Measurements from ENCODE around the gene SSUH2. TPM values are rescaled to one million over a fixed set of nuclear protein-coding genes. Genes with fewer than 3 reads are reported as not detected.

The SSUH2 gene
- total RNA-seq, 1 experiment from 2014 or later, result 0.11 TPM

DNA sequence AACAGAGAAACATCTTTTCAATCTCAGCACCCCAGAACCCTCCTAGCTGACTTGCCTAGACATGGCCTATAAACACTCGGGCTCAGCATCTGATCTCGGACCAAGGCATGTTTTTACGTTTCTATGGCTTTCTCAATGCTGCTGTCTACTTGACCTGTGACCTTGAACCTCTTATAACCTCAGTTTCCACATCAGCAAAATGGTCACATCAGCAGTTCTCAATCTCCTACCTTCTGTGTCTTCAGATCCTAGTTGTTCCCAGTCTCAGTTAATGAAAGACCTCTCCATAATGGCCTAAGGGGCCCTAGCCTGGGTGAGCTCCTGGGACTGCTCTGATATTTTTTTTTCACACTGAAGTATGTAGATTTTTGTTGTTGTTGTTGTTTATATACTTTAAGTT lies 39.6 kb downstream of the SSUH2 start:
- Histone ChIP-seq H3K27ac (no peak overlapping the region), H3K4me3 (no peak overlapping the region)

GRCh38 chr3:8604006-8604405 lies 40.6 kb downstream of the SSUH2 start:
- H3K4me1 ChIP-seq (replicated peaks), result no peaks in the 10 kb centered on the region
- H3K27me3 ChIP-seq (replicated peaks), result no peaks in the 10 kb centered on the region
- H3K27ac ChIP-seq, result no peak overlapping the region
- DNase-seq (ENCODE audit: low read depth in 1 of 2, low spot score in 2 of 2), result no peak
- no peaks in the 10 kb centered on the region for H3K9me3 ChIP-seq (replicated peaks)
- H3K36me3 ChIP-seq, result no peaks in the 10 kb centered on the region
- H3K4me3 ChIP-seq, result no peak overlapping the region

More for the DNA sequence above, 39.6 kb downstream of the SSUH2 start:
- Histone ChIP-seq H3K9me3 (replicated peaks) (no peaks in the 10 kb centered on the region), H3K27me3 (replicated peaks) (no peaks in the 10 kb centered on the region), H3K4me1 (replicated peaks) (no peaks in the 10 kb centered on the region), H3K36me3 (no peaks in the 10 kb centered on the region)
- no peak for DNase-seq (ENCODE audit: low read depth in 1 of 2, low spot score in 2 of 2)

DNA sequence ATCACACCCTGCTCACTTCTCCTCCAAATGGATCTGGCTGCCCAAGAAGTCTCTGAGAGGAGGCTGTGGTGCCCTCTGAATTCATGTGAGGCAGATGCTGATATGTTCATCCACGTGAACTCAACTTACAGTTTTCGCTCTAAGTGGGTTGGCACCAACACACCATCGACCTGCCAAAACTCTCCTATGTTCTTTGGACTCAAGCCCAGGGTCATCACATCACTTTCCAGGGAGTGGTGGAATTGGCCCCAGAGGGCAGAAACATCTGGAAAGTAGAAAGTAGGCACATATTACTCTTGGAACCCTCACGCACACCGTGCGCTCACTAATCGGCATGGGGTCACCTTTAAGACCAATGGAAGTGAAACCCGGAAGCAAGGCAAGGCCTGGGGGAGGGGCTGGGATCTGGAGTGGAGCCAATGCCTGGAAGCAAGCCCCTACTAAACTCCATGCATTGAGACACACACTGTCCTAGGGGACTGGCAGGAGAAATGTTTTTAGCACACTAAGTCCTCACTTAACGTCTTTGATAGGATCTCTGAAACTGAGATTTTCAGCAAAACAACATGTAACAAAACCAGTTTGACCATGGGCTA lies 41.4 kb downstream of the SSUH2 start:
- Histone ChIP-seq H3K4me1 (replicated peaks) (no peaks in the 10 kb centered on the region), H3K9me3 (replicated peaks) (no peaks in the 10 kb centered on the region), H3K4me3 (no peak overlapping the region), H3K27ac (no peak overlapping the region), H3K36me3 (no peaks in the 10 kb centered on the region), H3K27me3 (replicated peaks) (no peaks in the 10 kb centered on the region)
- DNase-seq (ENCODE audit: low read depth in 1 of 2, low spot score in 2 of 2), result no peak

- DNase-seq (ENCODE audit: low read depth in 1 of 2, low spot score in 2 of 2), result no peak
- no peaks in the 10 kb centered on the region for H3K9me3 ChIP-seq (replicated peaks)
- H3K36me3 ChIP-seq, result no peaks in the 10 kb centered on the region
- H3K27me3 ChIP-seq (replicated peaks), result no peaks in the 10 kb centered on the region
- no peak overlapping the region for H3K4me3 ChIP-seq
- no peak overlapping the region for H3K27ac ChIP-seq
- no peaks in the 10 kb centered on the region for H3K4me1 ChIP-seq (replicated peaks)
Measured at GRCh38 chr3:8600457-8600856, 44.1 kb downstream of the SSUH2 start.

DNA sequence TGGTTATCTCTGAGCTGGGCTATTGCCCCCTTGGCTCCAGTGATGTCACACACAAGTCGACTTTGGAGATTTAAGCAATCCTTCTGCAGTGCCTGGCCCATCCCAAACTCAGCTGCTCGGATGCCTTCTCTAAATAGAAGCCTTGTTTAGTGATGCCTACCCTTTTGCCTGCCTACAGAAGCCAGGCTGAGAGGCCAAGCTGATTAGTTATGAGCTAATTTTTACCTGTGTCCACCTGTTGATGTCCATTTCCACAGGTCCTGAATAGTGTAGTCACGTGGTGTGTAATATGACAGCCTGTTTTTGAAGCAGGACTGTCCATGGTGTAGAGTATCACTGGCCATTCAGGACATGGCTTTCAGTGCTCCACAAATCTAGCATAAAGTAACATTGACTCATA lies 45.5 kb downstream of the SSUH2 start:
- H3K27ac ChIP-seq, result no peak overlapping the region
- no peaks in the 10 kb centered on the region for H3K36me3 ChIP-seq
- no peaks in the 10 kb centered on the region for H3K4me1 ChIP-seq (replicated peaks)
- H3K9me3 ChIP-seq (replicated peaks), result no peaks in the 10 kb centered on the region
- no peak for DNase-seq (ENCODE audit: low read depth in 1 of 2, low spot score in 2 of 2)
- H3K4me3 ChIP-seq, result no peak overlapping the region
- no peaks in the 10 kb centered on the region for H3K27me3 ChIP-seq (replicated peaks)

DNA sequence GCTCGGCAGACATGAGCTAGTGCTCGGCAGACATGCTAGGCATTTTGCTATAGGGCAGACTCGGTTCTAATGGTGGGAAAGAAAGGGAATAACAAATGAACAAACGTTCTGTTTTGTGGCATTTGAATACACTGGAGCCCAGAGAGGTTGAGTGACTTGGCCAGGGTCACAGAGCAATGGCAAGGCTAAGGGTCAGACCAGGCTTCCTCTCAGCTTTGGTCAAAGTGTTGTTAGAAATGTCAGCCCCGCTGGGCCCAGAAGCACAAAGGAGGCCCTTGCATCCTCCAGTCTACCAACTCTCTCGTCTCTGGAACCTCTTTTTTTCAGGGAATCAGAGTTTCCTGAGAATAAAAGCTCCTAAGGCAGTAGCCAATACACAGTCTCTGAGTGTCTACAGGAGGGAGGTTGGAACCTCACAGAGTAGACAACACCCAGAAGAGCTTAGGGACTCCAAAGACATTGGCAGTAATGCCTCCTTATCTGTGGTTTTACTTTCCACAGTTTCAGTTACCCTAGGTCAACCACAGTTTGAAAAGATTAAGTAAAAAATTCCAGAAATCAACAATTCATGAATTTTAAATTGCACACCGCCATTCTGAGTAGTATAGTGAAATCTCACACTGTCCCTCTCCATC lies 47.3 kb downstream of the SSUH2 start:
- H3K27me3 ChIP-seq (replicated peaks), result no peaks in the 10 kb centered on the region
- no peak overlapping the region for H3K27ac ChIP-seq
- no peaks in the 10 kb centered on the region for H3K9me3 ChIP-seq (replicated peaks)
- no peak overlapping the region for H3K4me3 ChIP-seq
- no peaks in the 10 kb centered on the region for H3K4me1 ChIP-seq (replicated peaks)
- no peak for DNase-seq (ENCODE audit: low read depth in 1 of 2, low spot score in 2 of 2)
- no peaks in the 10 kb centered on the region for H3K36me3 ChIP-seq

GRCh38 chr3:8596321-8597218 lies 48.0 kb downstream of the SSUH2 start:
- no peaks in the 10 kb centered on the region for H3K27me3 ChIP-seq (replicated peaks)

DNA sequence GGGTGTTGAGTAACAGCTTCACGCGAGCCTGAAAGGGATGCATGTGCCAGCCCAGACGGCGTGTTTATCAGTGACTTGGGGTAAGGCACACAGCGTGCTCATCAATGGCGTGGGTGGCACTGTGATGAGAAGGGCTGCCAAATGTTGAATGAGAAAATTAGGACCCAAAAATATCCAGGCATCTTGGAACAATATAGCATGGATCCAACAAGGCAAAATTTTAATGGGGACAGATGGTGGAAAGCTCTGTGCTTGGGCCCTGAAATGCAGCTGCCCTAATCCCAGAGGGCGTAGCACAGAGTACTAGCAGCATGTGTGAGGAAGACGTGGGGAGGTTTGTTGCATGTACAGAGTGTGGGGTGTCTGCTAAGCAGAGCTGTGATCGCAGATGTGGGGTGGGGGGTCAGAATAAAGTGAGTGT lies 48.9 kb downstream of the SSUH2 start:
- Histone ChIP-seq H3K27me3 (replicated peaks) (no peaks in the 10 kb centered on the region), H3K27ac (no peak overlapping the region), H3K9me3 (replicated peaks) (no peaks in the 10 kb centered on the region), H3K36me3 (no peaks in the 10 kb centered on the region), H3K4me3 (no peak overlapping the region), H3K4me1 (replicated peaks) (no peaks in the 10 kb centered on the region)
- DNase-seq (ENCODE audit: low read depth in 1 of 2, low spot score in 2 of 2), result no peak

More at GRCh38 chr3:8596321-8597218, 48.0 kb downstream of the SSUH2 start:
- Histone ChIP-seq H3K36me3 (no peaks in the 10 kb centered on the region), H3K4me1 (replicated peaks) (no peaks in the 10 kb centered on the region), H3K9me3 (replicated peaks) (no peaks in the 10 kb centered on the region), H3K27ac (no peak overlapping the region), H3K4me3 (no peak overlapping the region)
- no peak for DNase-seq (ENCODE audit: low read depth in 1 of 2, low spot score in 2 of 2)

- H3K27ac ChIP-seq, result no peak overlapping the region
- no peaks in the 10 kb centered on the region for H3K9me3 ChIP-seq (replicated peaks)
- no peaks in the 10 kb centered on the region for H3K27me3 ChIP-seq (replicated peaks)
- DNase-seq (ENCODE audit: low read depth in 1 of 2, low spot score in 2 of 2), result no peak
- H3K4me3 ChIP-seq, result no peak overlapping the region
- H3K36me3 ChIP-seq, result no peaks in the 10 kb centered on the region
- peaks cover 1% of the 10 kb centered on the region; the same call in 1 of the 2 replicates for H3K4me1 ChIP-seq (replicated peaks)
Measured at GRCh38 chr3:8595252-8595651, 49.3 kb downstream of the SSUH2 start.

DNA sequence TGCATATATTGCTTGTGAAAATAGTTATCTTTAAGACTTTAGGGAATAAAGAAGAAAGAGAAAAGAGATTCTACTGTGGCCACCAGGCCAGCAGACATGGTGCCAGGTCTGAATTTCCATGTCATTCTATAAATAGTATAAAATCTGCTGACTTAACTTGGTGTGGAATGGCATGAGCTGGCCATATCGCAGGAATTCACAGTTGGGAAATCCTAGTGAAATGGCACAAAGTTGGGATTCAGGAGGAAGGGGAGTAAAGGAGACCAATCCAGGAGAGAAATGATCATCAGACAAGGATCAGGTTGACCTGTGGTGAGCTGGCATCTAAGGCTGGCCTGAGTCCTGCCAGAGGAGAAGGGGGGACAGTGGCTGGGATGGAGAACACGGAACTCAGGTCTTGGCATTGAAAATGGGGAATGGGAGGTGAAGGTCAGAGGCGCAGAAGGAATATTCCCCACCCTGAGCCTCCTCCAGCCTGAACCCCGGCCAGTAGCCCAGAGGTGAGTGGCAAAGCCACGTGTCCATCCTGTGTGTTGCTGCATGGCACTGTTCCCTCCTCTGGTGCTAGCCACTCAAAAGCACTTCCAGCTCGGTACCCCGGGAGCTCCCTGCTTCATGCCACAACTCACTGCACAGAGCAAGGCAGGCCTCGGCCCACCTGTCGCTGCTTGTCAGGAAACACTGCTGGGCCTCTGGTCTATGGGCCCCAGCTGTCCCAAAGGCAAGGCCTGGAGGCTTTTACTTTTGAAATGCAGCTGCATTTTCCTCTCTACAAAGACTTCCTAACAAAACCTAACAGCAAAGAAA lies 51.4 kb downstream of the SSUH2 start:
- no peak overlapping the region for H3K27ac ChIP-seq
- H3K27me3 ChIP-seq (replicated peaks), result no peaks in the 10 kb centered on the region
- H3K4me1 ChIP-seq (replicated peaks), result peaks cover 10% of the 10 kb centered on the region; the same call in 1 of the 2 replicates
- H3K36me3 ChIP-seq, result no peaks in the 10 kb centered on the region
- H3K4me3 ChIP-seq, result no peak overlapping the region
- H3K9me3 ChIP-seq (replicated peaks), result no peaks in the 10 kb centered on the region
- DNase-seq (ENCODE audit: low read depth in 1 of 2, low spot score in 2 of 2), result no peak

- DNase-seq (ENCODE audit: low read depth in 1 of 2, low spot score in 2 of 2), result peak in 1 of 2 experiments; percentile 20
- Histone ChIP-seq H3K27ac (peak overlapping the region; percentile 22; the same call in 1 of the 2 replicates), H3K4me1 (replicated peaks) (peaks cover 10% of the 10 kb centered on the region; the same call in 1 of the 2 replicates), H3K9me3 (replicated peaks) (no peaks in the 10 kb centered on the region), H3K36me3 (no peaks in the 10 kb centered on the region), H3K27me3 (replicated peaks) (no peaks in the 10 kb centered on the region), H3K4me3 (no peak overlapping the region)
Measured at GRCh38 chr3:8589880-8590556, 54.6 kb downstream of the SSUH2 start.

DNA sequence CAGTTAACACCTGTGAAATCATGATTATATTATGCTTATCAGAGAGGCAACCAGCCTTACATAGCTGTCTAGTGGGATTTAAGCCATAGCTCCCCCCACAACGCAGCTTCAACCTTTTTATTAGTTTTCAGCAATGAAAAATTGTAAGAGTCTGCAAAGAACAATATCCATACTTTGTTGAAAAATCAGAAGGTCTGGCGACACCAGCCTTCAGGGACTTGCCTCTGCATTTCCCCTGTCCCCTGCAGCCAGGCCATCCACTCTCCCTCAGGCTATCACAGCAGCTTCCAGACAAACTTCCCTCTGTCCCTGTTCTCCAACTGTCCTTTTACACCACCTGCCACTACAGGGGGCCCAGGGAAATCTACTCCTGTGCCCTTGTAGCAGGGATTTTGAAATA lies 59.9 kb downstream of the SSUH2 start:
- Histone ChIP-seq H3K4me1 (replicated peaks) (peaks cover 3% of the 10 kb centered on the region; the same call in 1 of the 2 replicates), H3K4me3 (no peak overlapping the region), H3K9me3 (replicated peaks) (no peaks in the 10 kb centered on the region), H3K36me3 (no peaks in the 10 kb centered on the region), H3K27ac (no peak overlapping the region), H3K27me3 (replicated peaks) (no peaks in the 10 kb centered on the region)
- DNase-seq (ENCODE audit: low read depth in 1 of 2, low spot score in 2 of 2), result no peak
